ENCODE measurements around the gene STIMATE. TPM values are rescaled to one million over a fixed set of nuclear protein-coding genes. Genes with fewer than 3 reads are reported as not detected.

STIMATE gene
- total RNA-seq, 2 donors from 2014 or later, result 7.2 to 20.5 TPM

GRCh38 chr3:52880047-52880446 lies 17.3 kb downstream of the STIMATE start:
- TF ChIP-seq POLR2AphosphoS5 (IDR thresholded peaks at IDR 0.05) (no peak), CTCF (IDR thresholded peaks at IDR 0.05) (no peak), POLR2A (IDR thresholded peaks at IDR 0.05) (no peak)
- no peak for DNase-seq (ENCODE audit: low spot score)
- Histone ChIP-seq H3K9me3 (no peaks in the 10 kb centered on the region), H3K4me3 (no peak overlapping the region), H3K27me3 (replicated peaks; ENCODE audit: insufficient read depth) (no peaks in the 10 kb centered on the region), H3K4me1 (replicated peaks) (no peaks in the 10 kb centered on the region), H3K36me3 (no peaks in the 10 kb centered on the region), H3K27ac (no peak overlapping the region)
- 88% methylated on average over 5 of the region's 5 CpGs for WGBS
- intact Hi-C loops (cut with DNase I), result no loop called here

GRCh38 chr3:52879581-52879980 lies 17.8 kb downstream of the STIMATE start:
- intact Hi-C loops (cut with DNase I), result no loop called here
- TF ChIP-seq POLR2A (IDR thresholded peaks at IDR 0.05) (no peak), POLR2AphosphoS5 (IDR thresholded peaks at IDR 0.05) (no peak), CTCF (IDR thresholded peaks at IDR 0.05) (no peak)
- Histone ChIP-seq H3K4me3 (no peak overlapping the region), H3K4me1 (replicated peaks) (no peaks in the 10 kb centered on the region), H3K9me3 (no peaks in the 10 kb centered on the region), H3K27me3 (replicated peaks; ENCODE audit: insufficient read depth) (no peaks in the 10 kb centered on the region), H3K36me3 (no peaks in the 10 kb centered on the region), H3K27ac (no peak overlapping the region)
- 87% methylated on average over 4 of the region's 4 CpGs for WGBS
- DNase-seq (ENCODE audit: low spot score), result no peak

- H3K27ac ChIP-seq, result no peak overlapping the region
- no peaks in the 10 kb centered on the region for H3K36me3 ChIP-seq
- WGBS, result 65% methylated on average over 4 of the region's 4 CpGs
- H3K9me3 ChIP-seq, result no peaks in the 10 kb centered on the region
- no peaks in the 10 kb centered on the region for H3K4me1 ChIP-seq (replicated peaks)
- intact Hi-C loops (cut with DNase I), result no loop called here
- TF ChIP-seq POLR2A (IDR thresholded peaks at IDR 0.05) (no peak), POLR2AphosphoS5 (IDR thresholded peaks at IDR 0.05) (no peak), CTCF (IDR thresholded peaks at IDR 0.05) (no peak)
- DNase-seq (ENCODE audit: low spot score), result no peak
- H3K27me3 ChIP-seq (replicated peaks; ENCODE audit: insufficient read depth), result no peaks in the 10 kb centered on the region
- no peak overlapping the region for H3K4me3 ChIP-seq
Observed at GRCh38 chr3:52879090-52879489, 18.3 kb downstream of the STIMATE start.

- WGBS, result 96% methylated on average over 3 of the region's 3 CpGs
- no peak overlapping the region for H3K27ac ChIP-seq
- no peaks in the 10 kb centered on the region for H3K36me3 ChIP-seq
- H3K9me3 ChIP-seq, result no peaks in the 10 kb centered on the region
- intact Hi-C loops (cut with DNase I), result no loop called here
- H3K4me1 ChIP-seq (replicated peaks), result no peaks in the 10 kb centered on the region
- H3K4me3 ChIP-seq, result no peak overlapping the region
- TF ChIP-seq POLR2AphosphoS5 (IDR thresholded peaks at IDR 0.05) (no peak), CTCF (IDR thresholded peaks at IDR 0.05) (no peak), POLR2A (IDR thresholded peaks at IDR 0.05) (no peak)
- no peak for DNase-seq (ENCODE audit: low spot score)
- no peaks in the 10 kb centered on the region for H3K27me3 ChIP-seq (replicated peaks; ENCODE audit: insufficient read depth)
Observed at GRCh38 chr3:52877085-52877484, 20.3 kb downstream of the STIMATE start.

- Histone ChIP-seq H3K27ac (no peak overlapping the region), H3K36me3 (no peaks in the 10 kb centered on the region), H3K9me3 (no peaks in the 10 kb centered on the region), H3K4me1 (replicated peaks) (no peaks in the 10 kb centered on the region), H3K4me3 (no peak overlapping the region), H3K27me3 (replicated peaks; ENCODE audit: insufficient read depth) (no peaks in the 10 kb centered on the region)
- intact Hi-C loops (cut with DNase I), result no loop called here
- TF ChIP-seq POLR2A (IDR thresholded peaks at IDR 0.05) (no peak), CTCF (IDR thresholded peaks at IDR 0.05) (no peak), POLR2AphosphoS5 (IDR thresholded peaks at IDR 0.05) (no peak)
- no peak for DNase-seq (ENCODE audit: low spot score)
- 90% methylated on average over 9 of the region's 9 CpGs for WGBS
Observed at GRCh38 chr3:52874864-52875587, 22.3 kb downstream of the STIMATE start.

All from prostate gland (tissue), 2 donors.